K562 (cell line): ENCODE data around the gene LSP1. TPM values are rescaled to one million over a fixed set of nuclear protein-coding genes. Genes with fewer than 3 reads are reported as not detected.

Source experiments
- KHSRP ChIP-seq: fragments of 450-650 bp; IDR thresholded peaks from 2 replicates; pipeline ENCODE4 v1.6.1; 2017
- MCM3 ChIP-seq: fragments of 450-650 bp; IDR thresholded peaks from 2 replicates; pipeline ENCODE4 v1.6.1; 2016
- XRCC3 ChIP-seq: fragments of 450-650 bp; IDR thresholded peaks from 2 replicates; pipeline ENCODE4 v1.6.1; 2017; ENCODE audit warnings: mild to moderate bottlenecking, moderate library complexity
- polyA plus RNA-seq, 8 experiments: library from polyadenylated mRNA; depleted of rRNA in 4 of 8; stranded (reverse) in 5 of 8; unstranded in 3 of 8; fragments of >200 nt; fragmentation: Nextera tagmentation in 2 of 8; fragmentation: Illumina TruSeq in 1 of 8; extraction: Ambion mirVana in 2 of 8; extraction: Trizol in 1 of 8; gene quantifications; 2 replicates each; pipeline versions ENCODE4 v1.2.1 to v1.2.3, GENCODE V29; 2011 to 2014; ENCODE audit warnings: inconsistent platforms in 1 of 8, missing spikeins in 1 of 8
- total RNA-seq, 7 experiments: library from RNA; depleted of rRNA in 6 of 7; stranded (reverse); fragments of >200 nt in 6 of 7; fragmentation: Illumina TruSeq in 2 of 7; extraction: Trizol in 2 of 7; gene quantifications; 2 replicates each; pipeline versions ENCODE4 v1.2.1 to v1.2.3, GENCODE V29; 2011 to 2021; ENCODE audit warnings: low replicate concordance in 1 of 7
- TF ChIP-seq, protein P1 (sequence below): fragments of 450-650 bp; IDR thresholded peaks from 2 replicates; pipeline ENCODE4 v1.6.1; 2016; ENCODE audit warnings: mild to moderate bottlenecking, moderate library complexity
- TF ChIP-seq, protein P2 (sequence below): fragments of 450-650 bp; IDR thresholded peaks from 2 replicates; pipeline ENCODE4 v1.6.1; 2017; ENCODE audit warnings: mild to moderate bottlenecking, moderate library complexity

Gene LSP1
- total and polyA plus RNA-seq, 9 of the 15 experiments (the other 6 are each of a cell fraction or from before 2014, with no cell fraction given), result 0.08 to 2.9 (median 0.65) TPM; not detected in 2

DNA sequence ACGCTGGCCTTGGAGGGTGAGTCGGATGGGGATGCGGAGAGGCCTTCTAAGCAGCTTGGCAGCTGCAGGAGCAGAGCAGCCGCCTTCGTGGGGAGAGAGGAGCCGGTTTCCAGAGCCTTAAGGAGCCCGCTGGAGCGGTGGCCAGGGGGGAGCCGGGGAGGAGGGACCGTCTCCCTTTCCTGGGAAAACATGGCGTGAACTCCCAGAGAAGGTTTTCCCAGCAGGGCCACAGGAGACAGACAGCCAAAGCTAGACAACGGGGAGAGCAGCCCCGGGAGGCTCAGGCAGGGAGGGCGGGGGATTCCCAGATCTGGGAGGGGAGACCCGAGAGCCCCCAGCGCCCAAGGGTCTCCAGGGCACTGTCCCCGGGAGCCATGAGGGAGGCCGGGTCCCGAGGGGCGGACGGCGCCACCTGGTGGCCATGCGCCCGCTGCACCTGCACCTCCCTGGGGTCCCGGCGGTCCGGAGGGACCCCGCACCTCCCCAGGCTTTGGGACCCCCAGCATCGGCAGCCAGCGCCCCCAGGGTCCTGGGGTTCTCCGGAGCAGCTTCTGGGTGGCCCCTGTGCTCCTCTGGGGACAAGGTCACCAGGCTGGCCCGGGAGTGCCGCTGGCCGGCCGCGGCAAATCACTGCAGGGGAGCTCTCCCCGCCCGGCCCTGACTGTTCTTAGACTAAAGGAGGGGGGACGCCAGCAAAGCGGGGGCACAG, 20.5 kb upstream of the LSP1 start (continued):
- TF ChIP-seq, protein P1, sequence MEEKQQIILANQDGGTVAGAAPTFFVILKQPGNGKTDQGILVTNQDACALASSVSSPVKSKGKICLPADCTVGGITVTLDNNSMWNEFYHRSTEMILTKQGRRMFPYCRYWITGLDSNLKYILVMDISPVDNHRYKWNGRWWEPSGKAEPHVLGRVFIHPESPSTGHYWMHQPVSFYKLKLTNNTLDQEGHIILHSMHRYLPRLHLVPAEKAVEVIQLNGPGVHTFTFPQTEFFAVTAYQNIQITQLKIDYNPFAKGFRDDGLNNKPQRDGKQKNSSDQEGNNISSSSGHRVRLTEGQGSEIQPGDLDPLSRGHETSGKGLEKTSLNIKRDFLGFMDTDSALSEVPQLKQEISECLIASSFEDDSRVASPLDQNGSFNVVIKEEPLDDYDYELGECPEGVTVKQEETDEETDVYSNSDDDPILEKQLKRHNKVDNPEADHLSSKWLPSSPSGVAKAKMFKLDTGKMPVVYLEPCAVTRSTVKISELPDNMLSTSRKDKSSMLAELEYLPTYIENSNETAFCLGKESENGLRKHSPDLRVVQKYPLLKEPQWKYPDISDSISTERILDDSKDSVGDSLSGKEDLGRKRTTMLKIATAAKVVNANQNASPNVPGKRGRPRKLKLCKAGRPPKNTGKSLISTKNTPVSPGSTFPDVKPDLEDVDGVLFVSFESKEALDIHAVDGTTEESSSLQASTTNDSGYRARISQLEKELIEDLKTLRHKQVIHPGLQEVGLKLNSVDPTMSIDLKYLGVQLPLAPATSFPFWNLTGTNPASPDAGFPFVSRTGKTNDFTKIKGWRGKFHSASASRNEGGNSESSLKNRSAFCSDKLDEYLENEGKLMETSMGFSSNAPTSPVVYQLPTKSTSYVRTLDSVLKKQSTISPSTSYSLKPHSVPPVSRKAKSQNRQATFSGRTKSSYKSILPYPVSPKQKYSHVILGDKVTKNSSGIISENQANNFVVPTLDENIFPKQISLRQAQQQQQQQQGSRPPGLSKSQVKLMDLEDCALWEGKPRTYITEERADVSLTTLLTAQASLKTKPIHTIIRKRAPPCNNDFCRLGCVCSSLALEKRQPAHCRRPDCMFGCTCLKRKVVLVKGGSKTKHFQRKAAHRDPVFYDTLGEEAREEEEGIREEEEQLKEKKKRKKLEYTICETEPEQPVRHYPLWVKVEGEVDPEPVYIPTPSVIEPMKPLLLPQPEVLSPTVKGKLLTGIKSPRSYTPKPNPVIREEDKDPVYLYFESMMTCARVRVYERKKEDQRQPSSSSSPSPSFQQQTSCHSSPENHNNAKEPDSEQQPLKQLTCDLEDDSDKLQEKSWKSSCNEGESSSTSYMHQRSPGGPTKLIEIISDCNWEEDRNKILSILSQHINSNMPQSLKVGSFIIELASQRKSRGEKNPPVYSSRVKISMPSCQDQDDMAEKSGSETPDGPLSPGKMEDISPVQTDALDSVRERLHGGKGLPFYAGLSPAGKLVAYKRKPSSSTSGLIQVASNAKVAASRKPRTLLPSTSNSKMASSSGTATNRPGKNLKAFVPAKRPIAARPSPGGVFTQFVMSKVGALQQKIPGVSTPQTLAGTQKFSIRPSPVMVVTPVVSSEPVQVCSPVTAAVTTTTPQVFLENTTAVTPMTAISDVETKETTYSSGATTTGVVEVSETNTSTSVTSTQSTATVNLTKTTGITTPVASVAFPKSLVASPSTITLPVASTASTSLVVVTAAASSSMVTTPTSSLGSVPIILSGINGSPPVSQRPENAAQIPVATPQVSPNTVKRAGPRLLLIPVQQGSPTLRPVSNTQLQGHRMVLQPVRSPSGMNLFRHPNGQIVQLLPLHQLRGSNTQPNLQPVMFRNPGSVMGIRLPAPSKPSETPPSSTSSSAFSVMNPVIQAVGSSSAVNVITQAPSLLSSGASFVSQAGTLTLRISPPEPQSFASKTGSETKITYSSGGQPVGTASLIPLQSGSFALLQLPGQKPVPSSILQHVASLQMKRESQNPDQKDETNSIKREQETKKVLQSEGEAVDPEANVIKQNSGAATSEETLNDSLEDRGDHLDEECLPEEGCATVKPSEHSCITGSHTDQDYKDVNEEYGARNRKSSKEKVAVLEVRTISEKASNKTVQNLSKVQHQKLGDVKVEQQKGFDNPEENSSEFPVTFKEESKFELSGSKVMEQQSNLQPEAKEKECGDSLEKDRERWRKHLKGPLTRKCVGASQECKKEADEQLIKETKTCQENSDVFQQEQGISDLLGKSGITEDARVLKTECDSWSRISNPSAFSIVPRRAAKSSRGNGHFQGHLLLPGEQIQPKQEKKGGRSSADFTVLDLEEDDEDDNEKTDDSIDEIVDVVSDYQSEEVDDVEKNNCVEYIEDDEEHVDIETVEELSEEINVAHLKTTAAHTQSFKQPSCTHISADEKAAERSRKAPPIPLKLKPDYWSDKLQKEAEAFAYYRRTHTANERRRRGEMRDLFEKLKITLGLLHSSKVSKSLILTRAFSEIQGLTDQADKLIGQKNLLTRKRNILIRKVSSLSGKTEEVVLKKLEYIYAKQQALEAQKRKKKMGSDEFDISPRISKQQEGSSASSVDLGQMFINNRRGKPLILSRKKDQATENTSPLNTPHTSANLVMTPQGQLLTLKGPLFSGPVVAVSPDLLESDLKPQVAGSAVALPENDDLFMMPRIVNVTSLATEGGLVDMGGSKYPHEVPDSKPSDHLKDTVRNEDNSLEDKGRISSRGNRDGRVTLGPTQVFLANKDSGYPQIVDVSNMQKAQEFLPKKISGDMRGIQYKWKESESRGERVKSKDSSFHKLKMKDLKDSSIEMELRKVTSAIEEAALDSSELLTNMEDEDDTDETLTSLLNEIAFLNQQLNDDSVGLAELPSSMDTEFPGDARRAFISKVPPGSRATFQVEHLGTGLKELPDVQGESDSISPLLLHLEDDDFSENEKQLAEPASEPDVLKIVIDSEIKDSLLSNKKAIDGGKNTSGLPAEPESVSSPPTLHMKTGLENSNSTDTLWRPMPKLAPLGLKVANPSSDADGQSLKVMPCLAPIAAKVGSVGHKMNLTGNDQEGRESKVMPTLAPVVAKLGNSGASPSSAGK, result no peak
- TF ChIP-seq XRCC3 (no peak), KHSRP (no peak), MCM3 (no peak)
- TF ChIP-seq, protein P2, sequence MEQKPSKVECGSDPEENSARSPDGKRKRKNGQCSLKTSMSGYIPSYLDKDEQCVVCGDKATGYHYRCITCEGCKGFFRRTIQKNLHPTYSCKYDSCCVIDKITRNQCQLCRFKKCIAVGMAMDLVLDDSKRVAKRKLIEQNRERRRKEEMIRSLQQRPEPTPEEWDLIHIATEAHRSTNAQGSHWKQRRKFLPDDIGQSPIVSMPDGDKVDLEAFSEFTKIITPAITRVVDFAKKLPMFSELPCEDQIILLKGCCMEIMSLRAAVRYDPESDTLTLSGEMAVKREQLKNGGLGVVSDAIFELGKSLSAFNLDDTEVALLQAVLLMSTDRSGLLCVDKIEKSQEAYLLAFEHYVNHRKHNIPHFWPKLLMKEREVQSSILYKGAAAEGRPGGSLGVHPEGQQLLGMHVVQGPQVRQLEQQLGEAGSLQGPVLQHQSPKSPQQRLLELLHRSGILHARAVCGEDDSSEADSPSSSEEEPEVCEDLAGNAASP, result no peak
